ENCODE results near the gene CTSF. TPM values are rescaled to one million over a fixed set of nuclear protein-coding genes. Genes with fewer than 3 reads are reported as not detected.

CTSF gene
- total RNA-seq, 1 experiment from 2014 or later = 4.9 TPM

- TF ChIP-seq ZBTB43 (CRISPR knock-in tag; IDR thresholded peaks at IDR 0.05) (peak; percentile 80; the same call in 1 of the 2 replicates), SMAD3 (CRISPR knock-in tag; IDR thresholded peaks at IDR 0.05; ENCODE audit: borderline replicate concordance) (peak; percentile 84; the same call in 1 of the 2 replicates), NFE2L1 (CRISPR knock-in tag; IDR thresholded peaks at IDR 0.05) (peak; percentile 87; the same call in 1 of the 2 replicates), RELA (CRISPR knock-in tag; IDR thresholded peaks at IDR 0.05; ENCODE audit: borderline replicate concordance) (peak; percentile 77; the same call in 1 of the 2 replicates), TEAD1 (CRISPR knock-in tag; IDR thresholded peaks at IDR 0.05) (peak; percentile 58; the same call in 1 of the 2 replicates), ZNF671 (CRISPR knock-in tag; IDR thresholded peaks at IDR 0.05) (peak; percentile 28; the same call in 1 of the 2 replicates), IRF1 (CRISPR knock-in tag; IDR thresholded peaks at IDR 0.05) (0 out of 2 replicates have a peak, but pooled peaks have one; percentile 47), FOXK1 (CRISPR knock-in tag; IDR thresholded peaks at IDR 0.05) (peak; percentile 76), JUN (CRISPR knock-in tag; IDR thresholded peaks at IDR 0.05) (peak; percentile 60), SP1 (CRISPR knock-in tag; conservative IDR thresholded peaks at IDR 0.05) (peak; percentile 79), TP53 (CRISPR knock-in tag; IDR thresholded peaks at IDR 0.05) (no peak), CREM (CRISPR knock-in tag; IDR thresholded peaks at IDR 0.05) (peak; percentile 37; the same call in 1 of the 2 replicates), IRF2 (CRISPR knock-in tag; IDR thresholded peaks at IDR 0.05; ENCODE audit: borderline replicate concordance, low read depth) (0 out of 2 replicates have a peak, but pooled peaks have one; percentile 16), TCF7 (CRISPR knock-in tag; IDR thresholded peaks at IDR 0.05; ENCODE audit: low read depth) (peak; percentile 82; the same call in 1 of the 2 replicates), ZNF263 (CRISPR knock-in tag; IDR thresholded peaks at IDR 0.05; ENCODE audit: low read depth) (0 out of 2 replicates have a peak, but pooled peaks have one; percentile 15), TEAD4 (CRISPR knock-in tag; IDR thresholded peaks at IDR 0.05) (0 out of 2 replicates have a peak, but pooled peaks have one; percentile 50), ETV6 (CRISPR knock-in tag; IDR thresholded peaks at IDR 0.05) (peak; percentile 55; the same call in 1 of the 2 replicates)
- TF ChIP-seq, protein P1, sequence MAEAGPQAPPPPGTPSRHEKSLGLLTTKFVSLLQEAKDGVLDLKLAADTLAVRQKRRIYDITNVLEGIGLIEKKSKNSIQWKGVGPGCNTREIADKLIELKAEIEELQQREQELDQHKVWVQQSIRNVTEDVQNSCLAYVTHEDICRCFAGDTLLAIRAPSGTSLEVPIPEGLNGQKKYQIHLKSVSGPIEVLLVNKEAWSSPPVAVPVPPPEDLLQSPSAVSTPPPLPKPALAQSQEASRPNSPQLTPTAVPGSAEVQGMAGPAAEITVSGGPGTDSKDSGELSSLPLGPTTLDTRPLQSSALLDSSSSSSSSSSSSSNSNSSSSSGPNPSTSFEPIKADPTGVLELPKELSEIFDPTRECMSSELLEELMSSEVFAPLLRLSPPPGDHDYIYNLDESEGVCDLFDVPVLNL (CRISPR knock-in tag; IDR thresholded peaks at IDR 0.05; ENCODE audit: borderline replicate concordance, low read depth) = peak; percentile 44; the same call in 1 of the 2 replicates
- TF ChIP-seq, protein P2, sequence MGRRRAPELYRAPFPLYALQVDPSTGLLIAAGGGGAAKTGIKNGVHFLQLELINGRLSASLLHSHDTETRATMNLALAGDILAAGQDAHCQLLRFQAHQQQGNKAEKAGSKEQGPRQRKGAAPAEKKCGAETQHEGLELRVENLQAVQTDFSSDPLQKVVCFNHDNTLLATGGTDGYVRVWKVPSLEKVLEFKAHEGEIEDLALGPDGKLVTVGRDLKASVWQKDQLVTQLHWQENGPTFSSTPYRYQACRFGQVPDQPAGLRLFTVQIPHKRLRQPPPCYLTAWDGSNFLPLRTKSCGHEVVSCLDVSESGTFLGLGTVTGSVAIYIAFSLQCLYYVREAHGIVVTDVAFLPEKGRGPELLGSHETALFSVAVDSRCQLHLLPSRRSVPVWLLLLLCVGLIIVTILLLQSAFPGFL (CRISPR knock-in tag; IDR thresholded peaks at IDR 0.05; ENCODE audit: borderline replicate concordance) = peak; percentile 76; the same call in 1 of the 2 replicates
- TF ChIP-seq, protein P3, sequence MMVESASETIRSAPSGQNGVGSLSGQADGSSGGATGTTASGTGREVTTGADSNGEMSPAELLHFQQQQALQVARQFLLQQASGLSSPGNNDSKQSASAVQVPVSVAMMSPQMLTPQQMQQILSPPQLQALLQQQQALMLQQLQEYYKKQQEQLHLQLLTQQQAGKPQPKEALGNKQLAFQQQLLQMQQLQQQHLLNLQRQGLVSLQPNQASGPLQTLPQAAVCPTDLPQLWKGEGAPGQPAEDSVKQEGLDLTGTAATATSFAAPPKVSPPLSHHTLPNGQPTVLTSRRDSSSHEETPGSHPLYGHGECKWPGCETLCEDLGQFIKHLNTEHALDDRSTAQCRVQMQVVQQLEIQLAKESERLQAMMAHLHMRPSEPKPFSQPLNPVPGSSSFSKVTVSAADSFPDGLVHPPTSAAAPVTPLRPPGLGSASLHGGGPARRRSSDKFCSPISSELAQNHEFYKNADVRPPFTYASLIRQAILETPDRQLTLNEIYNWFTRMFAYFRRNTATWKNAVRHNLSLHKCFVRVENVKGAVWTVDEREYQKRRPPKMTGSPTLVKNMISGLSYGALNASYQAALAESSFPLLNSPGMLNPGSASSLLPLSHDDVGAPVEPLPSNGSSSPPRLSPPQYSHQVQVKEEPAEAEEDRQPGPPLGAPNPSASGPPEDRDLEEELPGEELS (CRISPR knock-in tag; IDR thresholded peaks at IDR 0.05) = peak; percentile 11; the same call in 1 of the 2 replicates
- TF ChIP-seq, protein P4, sequence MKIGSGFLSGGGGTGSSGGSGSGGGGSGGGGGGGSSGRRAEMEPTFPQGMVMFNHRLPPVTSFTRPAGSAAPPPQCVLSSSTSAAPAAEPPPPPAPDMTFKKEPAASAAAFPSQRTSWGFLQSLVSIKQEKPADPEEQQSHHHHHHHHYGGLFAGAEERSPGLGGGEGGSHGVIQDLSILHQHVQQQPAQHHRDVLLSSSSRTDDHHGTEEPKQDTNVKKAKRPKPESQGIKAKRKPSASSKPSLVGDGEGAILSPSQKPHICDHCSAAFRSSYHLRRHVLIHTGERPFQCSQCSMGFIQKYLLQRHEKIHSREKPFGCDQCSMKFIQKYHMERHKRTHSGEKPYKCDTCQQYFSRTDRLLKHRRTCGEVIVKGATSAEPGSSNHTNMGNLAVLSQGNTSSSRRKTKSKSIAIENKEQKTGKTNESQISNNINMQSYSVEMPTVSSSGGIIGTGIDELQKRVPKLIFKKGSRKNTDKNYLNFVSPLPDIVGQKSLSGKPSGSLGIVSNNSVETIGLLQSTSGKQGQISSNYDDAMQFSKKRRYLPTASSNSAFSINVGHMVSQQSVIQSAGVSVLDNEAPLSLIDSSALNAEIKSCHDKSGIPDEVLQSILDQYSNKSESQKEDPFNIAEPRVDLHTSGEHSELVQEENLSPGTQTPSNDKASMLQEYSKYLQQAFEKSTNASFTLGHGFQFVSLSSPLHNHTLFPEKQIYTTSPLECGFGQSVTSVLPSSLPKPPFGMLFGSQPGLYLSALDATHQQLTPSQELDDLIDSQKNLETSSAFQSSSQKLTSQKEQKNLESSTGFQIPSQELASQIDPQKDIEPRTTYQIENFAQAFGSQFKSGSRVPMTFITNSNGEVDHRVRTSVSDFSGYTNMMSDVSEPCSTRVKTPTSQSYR (CRISPR knock-in tag; IDR thresholded peaks at IDR 0.05) = peak; percentile 72; the same call in 1 of the 2 replicates
Measured at GRCh38 chr11:66616379-66617154, 48.2 kb upstream of the CTSF start, which contains the start of gene RBM14 (continued).

All from WTC11 (cell line).